Ishikawa (cell line): ENCODE results near the gene EXOSC6.

Experiments used
- CEBPB ChIP-seq: IDR thresholded peaks from 2 replicates; pipeline ENCODE4 v1.6.1; 2012
- CREB1 ChIP-seq: IDR thresholded peaks from 2 replicates; pipeline ENCODE4 v1.6.1; 2012; ENCODE audit warnings: low read depth
- EGR1 ChIP-seq: IDR thresholded peaks from 2 replicates; pipeline ENCODE4 v1.6.1; 2012
- EP300 ChIP-seq: IDR thresholded peaks from 2 replicates; pipeline ENCODE4 v1.6.1; 2012; ENCODE audit warnings: borderline replicate concordance
- FOXM1 ChIP-seq: IDR thresholded peaks from 2 replicates; pipeline ENCODE4 v1.6.1; 2012; ENCODE audit warnings: low read depth, borderline replicate concordance
- NFIC ChIP-seq: IDR thresholded peaks from 2 replicates; pipeline ENCODE4 v1.6.1; 2012
- RAD21 ChIP-seq: IDR thresholded peaks from 2 replicates; pipeline ENCODE4 v1.6.1; 2012; ENCODE audit warnings: low read depth
- TAF1 ChIP-seq: IDR thresholded peaks from 2 replicates; pipeline ENCODE4 v1.6.1; 2012; ENCODE audit warnings: low read depth, mild to moderate bottlenecking
- TCF12 ChIP-seq: IDR thresholded peaks from 2 replicates; pipeline ENCODE4 v1.6.1; 2012; ENCODE audit warnings: low read depth
- TEAD4 ChIP-seq: IDR thresholded peaks from 2 replicates; pipeline ENCODE4 v1.6.1; 2012
- YY1 ChIP-seq: IDR thresholded peaks from 2 replicates; pipeline ENCODE4 v1.6.1; 2012; ENCODE audit warnings: low read depth
- TF ChIP-seq, protein P1 (sequence below): IDR thresholded peaks from 2 replicates; pipeline ENCODE4 v1.6.1; 2012
- TF ChIP-seq, protein P2 (sequence below): IDR thresholded peaks from 2 replicates; pipeline ENCODE4 v1.6.1; 2012; ENCODE audit warnings: low read depth, mild to moderate bottlenecking
- TF ChIP-seq, protein P3 (sequence below): IDR thresholded peaks from 2 replicates; pipeline ENCODE4 v1.6.1; 2012

DNA sequence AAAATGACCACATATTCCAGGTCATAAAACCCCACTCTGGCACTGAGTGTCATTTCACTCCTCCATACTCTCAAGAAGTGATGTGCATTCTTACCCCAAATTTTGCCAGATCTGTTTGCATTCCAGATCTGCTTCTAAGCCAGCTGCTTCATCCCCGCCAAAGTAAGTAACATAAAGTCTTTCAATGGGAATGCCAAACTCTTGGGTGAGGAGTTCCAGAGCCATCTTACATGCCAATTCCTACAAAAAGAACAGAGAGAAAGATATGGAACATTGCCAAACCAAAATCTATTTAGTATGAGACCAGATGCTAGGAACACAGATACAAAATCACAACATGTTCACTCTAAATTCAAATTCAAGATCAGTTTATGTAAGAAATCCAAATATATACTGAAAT lies 24.7 kb upstream of the EXOSC6 start:
- TF ChIP-seq, protein P1, sequence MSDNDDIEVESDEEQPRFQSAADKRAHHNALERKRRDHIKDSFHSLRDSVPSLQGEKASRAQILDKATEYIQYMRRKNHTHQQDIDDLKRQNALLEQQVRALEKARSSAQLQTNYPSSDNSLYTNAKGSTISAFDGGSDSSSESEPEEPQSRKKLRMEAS = no peak
- no peak for TF ChIP-seq EP300
- TF ChIP-seq CEBPB = no peak
- TF ChIP-seq TAF1 = no peak
- TF ChIP-seq, protein P2, sequence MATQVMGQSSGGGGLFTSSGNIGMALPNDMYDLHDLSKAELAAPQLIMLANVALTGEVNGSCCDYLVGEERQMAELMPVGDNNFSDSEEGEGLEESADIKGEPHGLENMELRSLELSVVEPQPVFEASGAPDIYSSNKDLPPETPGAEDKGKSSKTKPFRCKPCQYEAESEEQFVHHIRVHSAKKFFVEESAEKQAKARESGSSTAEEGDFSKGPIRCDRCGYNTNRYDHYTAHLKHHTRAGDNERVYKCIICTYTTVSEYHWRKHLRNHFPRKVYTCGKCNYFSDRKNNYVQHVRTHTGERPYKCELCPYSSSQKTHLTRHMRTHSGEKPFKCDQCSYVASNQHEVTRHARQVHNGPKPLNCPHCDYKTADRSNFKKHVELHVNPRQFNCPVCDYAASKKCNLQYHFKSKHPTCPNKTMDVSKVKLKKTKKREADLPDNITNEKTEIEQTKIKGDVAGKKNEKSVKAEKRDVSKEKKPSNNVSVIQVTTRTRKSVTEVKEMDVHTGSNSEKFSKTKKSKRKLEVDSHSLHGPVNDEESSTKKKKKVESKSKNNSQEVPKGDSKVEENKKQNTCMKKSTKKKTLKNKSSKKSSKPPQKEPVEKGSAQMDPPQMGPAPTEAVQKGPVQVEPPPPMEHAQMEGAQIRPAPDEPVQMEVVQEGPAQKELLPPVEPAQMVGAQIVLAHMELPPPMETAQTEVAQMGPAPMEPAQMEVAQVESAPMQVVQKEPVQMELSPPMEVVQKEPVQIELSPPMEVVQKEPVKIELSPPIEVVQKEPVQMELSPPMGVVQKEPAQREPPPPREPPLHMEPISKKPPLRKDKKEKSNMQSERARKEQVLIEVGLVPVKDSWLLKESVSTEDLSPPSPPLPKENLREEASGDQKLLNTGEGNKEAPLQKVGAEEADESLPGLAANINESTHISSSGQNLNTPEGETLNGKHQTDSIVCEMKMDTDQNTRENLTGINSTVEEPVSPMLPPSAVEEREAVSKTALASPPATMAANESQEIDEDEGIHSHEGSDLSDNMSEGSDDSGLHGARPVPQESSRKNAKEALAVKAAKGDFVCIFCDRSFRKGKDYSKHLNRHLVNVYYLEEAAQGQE = no peak
- TF ChIP-seq YY1 = no peak
- TF ChIP-seq RAD21 = no peak
- TF ChIP-seq TEAD4 = no peak
- no peak for TF ChIP-seq EGR1
- TF ChIP-seq TCF12 = no peak
- TF ChIP-seq NFIC = no peak
- no peak for TF ChIP-seq FOXM1
- TF ChIP-seq CREB1 = no peak
- TF ChIP-seq, protein P3, sequence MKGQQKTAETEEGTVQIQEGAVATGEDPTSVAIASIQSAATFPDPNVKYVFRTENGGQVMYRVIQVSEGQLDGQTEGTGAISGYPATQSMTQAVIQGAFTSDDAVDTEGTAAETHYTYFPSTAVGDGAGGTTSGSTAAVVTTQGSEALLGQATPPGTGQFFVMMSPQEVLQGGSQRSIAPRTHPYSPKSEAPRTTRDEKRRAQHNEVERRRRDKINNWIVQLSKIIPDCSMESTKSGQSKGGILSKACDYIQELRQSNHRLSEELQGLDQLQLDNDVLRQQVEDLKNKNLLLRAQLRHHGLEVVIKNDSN = no peak
